ENCODE results near the gene SPOCD1.
A peak's percentile ranks its signal among the peaks of the same experiment; 100 is the strongest.

Gene SPOCD1

GRCh38 chr1:31752952-31753475 lies 62.8 kb downstream of the SPOCD1 start:
- Mint-ChIP-seq H3K27me3 (peaks cover 60% of the 10 kb centered on the region), H3K36me3 (no peaks in the 10 kb centered on the region), H3K4me3 (no peak overlapping the region), H3K4me1 (peaks cover 21% of the 10 kb centered on the region), H3K9me3 (no peaks in the 10 kb centered on the region), H3K27ac (no peak overlapping the region)
- CTCF ChIA-PET, result interaction anchor here (1.0 to 1.3 kb wide), 3 partner anchors 13 to 41 kb away, joined by 3 to 5 read pairs (median 4); no protein-coding TSS in a partner anchor
- DNase-seq, result no peak

- DNase-seq, result no peak
- Mint-ChIP-seq H3K4me3 (no peak overlapping the region), H3K27me3 (peaks cover 58% of the 10 kb centered on the region), H3K27ac (no peak overlapping the region), H3K9me3 (no peaks in the 10 kb centered on the region), H3K36me3 (no peaks in the 10 kb centered on the region), H3K4me1 (peaks cover 21% of the 10 kb centered on the region)
- CTCF ChIA-PET, result no interaction called here
These were observed 63.6 kb downstream of the SPOCD1 start for GRCh38 chr1:31752258-31752657.

- CTCF ChIA-PET, result no interaction called here
- no peaks in the 10 kb centered on the region for H3K9me3 Mint-ChIP-seq
- H3K36me3 Mint-ChIP-seq, result no peaks in the 10 kb centered on the region
- peaks cover 62% of the 10 kb centered on the region for H3K27me3 Mint-ChIP-seq
- no peak overlapping the region for H3K4me3 Mint-ChIP-seq
- DNase-seq, result no peak
- H3K27ac Mint-ChIP-seq, result no peak overlapping the region
- H3K4me1 Mint-ChIP-seq, result peaks cover 22% of the 10 kb centered on the region
These were observed 64.0 kb downstream of the SPOCD1 start for GRCh38 chr1:31751822-31752241.

- H3K9me3 Mint-ChIP-seq, result no peaks in the 10 kb centered on the region
- no peaks in the 10 kb centered on the region for H3K36me3 Mint-ChIP-seq
- peaks cover 67% of the 10 kb centered on the region for H3K27me3 Mint-ChIP-seq
- CTCF ChIA-PET, result interaction anchor here (0.8 kb wide), 1 partner anchor 34 kb away, joined by 3 read pairs; no protein-coding TSS in a partner anchor
- no peak for DNase-seq
- no peak overlapping the region for H3K4me3 Mint-ChIP-seq
- no peak overlapping the region for H3K27ac Mint-ChIP-seq
- peaks cover 23% of the 10 kb centered on the region for H3K4me1 Mint-ChIP-seq
These were observed 64.8 kb downstream of the SPOCD1 start for GRCh38 chr1:31750858-31751510.

- Mint-ChIP-seq H3K27me3 (peaks cover 71% of the 10 kb centered on the region), H3K27ac (no peak overlapping the region), H3K36me3 (no peaks in the 10 kb centered on the region), H3K4me1 (peaks cover 23% of the 10 kb centered on the region), H3K4me3 (no peak overlapping the region), H3K9me3 (no peaks in the 10 kb centered on the region)
- CTCF ChIA-PET, result interaction anchor here (0.8 to 1.1 kb wide), 3 partner anchors 8 to 39 kb away, joined by 3 read pairs; no protein-coding TSS in a partner anchor
- DNase-seq, result no peak
These were observed 65.8 kb downstream of the SPOCD1 start for GRCh38 chr1:31749785-31750735.

GRCh38 chr1:31748365-31748764 lies 67.5 kb downstream of the SPOCD1 start:
- Mint-ChIP-seq H3K4me3 (no peak overlapping the region), H3K4me1 (peaks cover 25% of the 10 kb centered on the region), H3K27me3 (peaks cover 63% of the 10 kb centered on the region), H3K36me3 (no peaks in the 10 kb centered on the region), H3K9me3 (no peaks in the 10 kb centered on the region), H3K27ac (no peak overlapping the region)
- no peak for DNase-seq
- CTCF ChIA-PET, result interaction anchor here (1.9 kb wide), 1 partner anchor 84 kb away, joined by 4 read pairs; no protein-coding TSS in a partner anchor

- peaks cover 52% of the 10 kb centered on the region for H3K27me3 Mint-ChIP-seq
- no peak overlapping the region for H3K27ac Mint-ChIP-seq
- no peak for DNase-seq
- no peak overlapping the region for H3K4me3 Mint-ChIP-seq
- H3K4me1 Mint-ChIP-seq, result peaks cover 22% of the 10 kb centered on the region
- CTCF ChIA-PET, result interaction anchor here (1.2 to 1.9 kb wide), 2 partner anchors 83 to 84 kb away, joined by 3 to 4 read pairs; no protein-coding TSS in a partner anchor
- H3K9me3 Mint-ChIP-seq, result no peaks in the 10 kb centered on the region
- no peaks in the 10 kb centered on the region for H3K36me3 Mint-ChIP-seq
These were observed 68.5 kb downstream of the SPOCD1 start for GRCh38 chr1:31747304-31747703.

GRCh38 chr1:31746687-31747086 lies 69.1 kb downstream of the SPOCD1 start:
- Mint-ChIP-seq H3K9me3 (no peaks in the 10 kb centered on the region), H3K4me3 (no peak overlapping the region), H3K4me1 (peaks cover 16% of the 10 kb centered on the region), H3K27ac (no peak overlapping the region), H3K27me3 (peaks cover 47% of the 10 kb centered on the region), H3K36me3 (no peaks in the 10 kb centered on the region)
- CTCF ChIA-PET, result interaction anchor here (1.2 to 2.5 kb wide), 7 partner anchors 11 to 217 kb away, joined by 4 to 16 read pairs (median 8); no protein-coding TSS in a partner anchor
- no peak for DNase-seq

GRCh38 chr1:31745946-31746670 lies 69.7 kb downstream of the SPOCD1 start:
- CTCF ChIA-PET, result interaction anchor here (0.5 to 2.5 kb wide), 22 partner anchors 9 to 571 kb away, joined by 3 to 20 read pairs (median 4); no protein-coding TSS in a partner anchor
- Mint-ChIP-seq H3K4me1 (peaks cover 12% of the 10 kb centered on the region), H3K36me3 (no peaks in the 10 kb centered on the region), H3K4me3 (no peak overlapping the region), H3K27ac (no peak overlapping the region), H3K27me3 (peaks cover 45% of the 10 kb centered on the region), H3K9me3 (no peaks in the 10 kb centered on the region)
- DNase-seq, result no peak

GRCh38 chr1:31745096-31745945 lies 70.5 kb downstream of the SPOCD1 start:
- Mint-ChIP-seq H3K36me3 (no peaks in the 10 kb centered on the region), H3K27ac (no peak overlapping the region), H3K9me3 (no peaks in the 10 kb centered on the region), H3K4me3 (no peak overlapping the region), H3K4me1 (peaks cover 4% of the 10 kb centered on the region), H3K27me3 (peaks cover 37% of the 10 kb centered on the region)
- peak; percentile 76 for DNase-seq
- CTCF ChIA-PET, result interaction anchor here (0.5 to 2.5 kb wide), 23 partner anchors 10 to 570 kb away, joined by 3 to 20 read pairs (median 4); no protein-coding TSS in a partner anchor

- peaks cover 10% of the 10 kb centered on the region for H3K4me1 Mint-ChIP-seq
- no peaks in the 10 kb centered on the region for H3K36me3 Mint-ChIP-seq
- H3K9me3 Mint-ChIP-seq, result no peaks in the 10 kb centered on the region
- no peak overlapping the region for H3K27ac Mint-ChIP-seq
- no peak for DNase-seq
- H3K4me3 Mint-ChIP-seq, result no peak overlapping the region
- CTCF ChIA-PET, result interaction anchor here (1.0 to 2.5 kb wide), 10 partner anchors 14 to 83 kb away, joined by 3 to 20 read pairs (median 7); no protein-coding TSS in a partner anchor
- peaks cover 27% of the 10 kb centered on the region for H3K27me3 Mint-ChIP-seq
These were observed 71.5 kb downstream of the SPOCD1 start for GRCh38 chr1:31744165-31744888.

GRCh38 chr1:31742462-31743212 lies 73.2 kb downstream of the SPOCD1 start:
- H3K4me1 Mint-ChIP-seq, result peaks cover 10% of the 10 kb centered on the region
- H3K36me3 Mint-ChIP-seq, result no peaks in the 10 kb centered on the region
- H3K27ac Mint-ChIP-seq, result no peak overlapping the region
- no peak for DNase-seq
- H3K4me3 Mint-ChIP-seq, result no peak overlapping the region
- H3K9me3 Mint-ChIP-seq, result no peaks in the 10 kb centered on the region
- peaks cover 19% of the 10 kb centered on the region for H3K27me3 Mint-ChIP-seq
- CTCF ChIA-PET, result interaction anchor here (1.9 kb wide), 1 partner anchor 15 kb away, joined by 6 read pairs; no protein-coding TSS in a partner anchor

All from activated naive CD4-positive, alpha-beta T cell treated with anti-CD3 and anti-CD28 coated beads, Interleukin-2, amount 10 ng/mL, durations not matched to agents 7 days and 5 days (primary cell).